Neural progenitor cell (in vitro differentiated cells): Measurements from ENCODE around the gene SPAG9. TPM values are rescaled to one million over a fixed set of nuclear protein-coding genes. Genes with fewer than 3 reads are reported as not detected.
A peak's percentile ranks its signal among the peaks of the same experiment; 100 is the strongest.

Experiments used
- DNase-seq: peaks from one replicate; pipeline ENCODE4 v3.0.0-alpha.2; 2016; ENCODE audit warnings: low spot score
- H2AFZ ChIP-seq: fragments of 200-600 bp; sonication (generic); replicated peaks from 2 replicates; pipeline ENCODE4 v1.6.1; 2016; ENCODE audit warnings: antibody characterized with exemption
- H3F3A ChIP-seq: fragments of 200-600 bp; sonication (generic); 2 replicates; pipeline ENCODE4 v1.6.1; 2016; ENCODE audit warnings: antibody characterized with exemption, low read depth
- H3K27ac ChIP-seq: fragments of 200-600 bp; sonication (generic); 2 replicates; pipeline ENCODE4 v1.5.1; 2016; ENCODE audit warnings: mild to moderate bottlenecking
- H3K27me3 ChIP-seq: fragments of 200-600 bp; sonication (generic); 2 replicates; pipeline ENCODE4 v1.6.1; 2016; ENCODE audit warnings: mild to moderate bottlenecking, moderate library complexity
- H3K36me3 ChIP-seq: fragments of 200-600 bp; sonication (generic); 2 replicates; pipeline ENCODE4 v1.5.1; 2016
- H3K4me1 ChIP-seq: fragments of 200-600 bp; sonication (generic); 2 replicates; pipeline ENCODE4 v1.6.1; 2016; ENCODE audit warnings: mixed run types
- H3K4me2 ChIP-seq: fragments of 200-600 bp; sonication (generic); 2 replicates; pipeline ENCODE4 v1.6.1; 2016
- H3K4me3 ChIP-seq: fragments of 200-600 bp; sonication (generic); 2 replicates; pipeline ENCODE4 v1.5.1; 2016
- H3K79me2 ChIP-seq: fragments of 200-600 bp; sonication (generic); 2 replicates; pipeline ENCODE4 v1.6.1; 2016; ENCODE audit warnings: low read depth
- H3K9ac ChIP-seq: fragments of 200-600 bp; sonication (generic); 2 replicates; pipeline ENCODE4 v1.6.1; 2016
- H3K9me3 ChIP-seq: fragments of 200-600 bp; sonication (generic); 2 replicates; pipeline ENCODE4 v1.5.1; 2016; ENCODE audit warnings: low read depth
- H4K20me1 ChIP-seq: fragments of 200-600 bp; sonication (generic); 2 replicates; pipeline ENCODE4 v1.6.1; 2016; ENCODE audit warnings: low read depth
- H3K27ac Mint-ChIP-seq: 3 replicates; pipeline ENCODE4 v1.8.0; 2021; ENCODE audit warnings: mixed read lengths
- H3K27me3 Mint-ChIP-seq: 2 replicates; pipeline ENCODE4 v1.8.0; 2022; ENCODE audit warnings: low read depth, mild to moderate bottlenecking, inconsistent platforms, moderate library complexity, mixed read lengths; ENCODE audit not compliant: insufficient read depth
- H3K36me3 Mint-ChIP-seq: 3 replicates; pipeline ENCODE4 v1.8.0; 2021; ENCODE audit warnings: mixed read lengths
- H3K4me1 Mint-ChIP-seq: 3 replicates; pipeline ENCODE4 v1.8.0; 2021; ENCODE audit warnings: mixed read lengths
- H3K4me3 Mint-ChIP-seq: 3 replicates; pipeline ENCODE4 v1.8.0; 2021; ENCODE audit warnings: mild to moderate bottlenecking, moderate library complexity, mixed read lengths
- H3K9me3 Mint-ChIP-seq: 3 replicates; pipeline ENCODE4 v1.8.0; 2020; ENCODE audit warnings: mixed read lengths
- CTCF ChIP-seq: fragments of 200-600 bp; sonication (generic); IDR thresholded peaks from 2 replicates; pipeline ENCODE4 v1.5.1; 2017; ENCODE audit warnings: antibody characterized with exemption, mild to moderate bottlenecking
- EZH2 ChIP-seq: fragments of 200-600 bp; sonication (generic); IDR thresholded peaks from 2 replicates; pipeline ENCODE4 v1.6.1; 2017; ENCODE audit warnings: antibody characterized with exemption, mild to moderate bottlenecking, moderate library complexity
- EZH2phosphoT487 ChIP-seq: fragments of 200-600 bp; sonication (generic); IDR thresholded peaks from 2 replicates; pipeline ENCODE4 v1.6.1; 2017; ENCODE audit warnings: antibody characterized with exemption
- total RNA-seq: library from RNA; depleted of rRNA; stranded (reverse); fragments of >200 nt; gene quantifications from 2 replicates; pipeline ENCODE4 v1.2.3, GENCODE V29; 2015; ENCODE audit warnings: low replicate concordance

SPAG9 gene
- total RNA-seq, 1 donor from 2014 or later, result 99.5 TPM

- Histone ChIP-seq H3K9me3 (no peaks in the 10 kb centered on the region), H2AFZ (no peak overlapping the region), H3K79me2 (peaks cover 54% of the 10 kb centered on the region), H3F3A (peaks cover 15% of the 10 kb centered on the region), H3K36me3 (no peaks in the 10 kb centered on the region), H3K9ac (no peak overlapping the region), H3K27me3 (no peaks in the 10 kb centered on the region), H3K4me1 (peaks cover 19% of the 10 kb centered on the region), H3K4me2 (no peak overlapping the region), H3K4me3 (no peak overlapping the region), H4K20me1 (no peaks in the 10 kb centered on the region), H3K27ac (no peak overlapping the region)
- no peaks in the 10 kb centered on the region for H3K9me3 Mint-ChIP-seq
- H3K27ac Mint-ChIP-seq, result no peak overlapping the region
- no peaks in the 10 kb centered on the region for H3K27me3 Mint-ChIP-seq
- H3K36me3 Mint-ChIP-seq, result no peaks in the 10 kb centered on the region
- peaks cover 15% of the 10 kb centered on the region for H3K4me1 Mint-ChIP-seq
- DNase-seq, result no peak
- H3K4me3 Mint-ChIP-seq, result no peak overlapping the region
- no peak for TF ChIP-seq EZH2
- TF ChIP-seq EZH2phosphoT487, result no peak
- TF ChIP-seq CTCF, result no peak
Observed at GRCh38 chr17:51059781-51060180, 60.9 kb downstream of the SPAG9 start.

GRCh38 chr17:51057534-51057933 lies 63.1 kb downstream of the SPAG9 start:
- peaks cover 15% of the 10 kb centered on the region for H3F3A ChIP-seq
- no peak for DNase-seq
- Mint-ChIP-seq H3K36me3 (no peaks in the 10 kb centered on the region), H3K4me3 (no peak overlapping the region), H3K9me3 (no peaks in the 10 kb centered on the region), H3K27me3 (no peaks in the 10 kb centered on the region), H3K27ac (peak overlapping the region; percentile 15), H3K4me1 (peaks cover 15% of the 10 kb centered on the region)
- H3K4me3 ChIP-seq, result no peak overlapping the region
- no peaks in the 10 kb centered on the region for H3K36me3 ChIP-seq
- peak overlapping the region; percentile 79 for H3K27ac ChIP-seq
- TF ChIP-seq EZH2phosphoT487 (no peak), EZH2 (no peak), CTCF (no peak)
- no peaks in the 10 kb centered on the region for H4K20me1 ChIP-seq
- no peak overlapping the region for H3K9ac ChIP-seq
- no peak overlapping the region for H2AFZ ChIP-seq
- H3K4me1 ChIP-seq, result peaks cover 19% of the 10 kb centered on the region
- H3K4me2 ChIP-seq, result peak overlapping the region; percentile 52
- H3K79me2 ChIP-seq, result peaks cover 34% of the 10 kb centered on the region
- no peaks in the 10 kb centered on the region for H3K27me3 ChIP-seq
- no peaks in the 10 kb centered on the region for H3K9me3 ChIP-seq

GRCh38 chr17:51056813-51057510 lies 63.7 kb downstream of the SPAG9 start:
- Histone ChIP-seq H3K27me3 (no peaks in the 10 kb centered on the region), H3K4me1 (peaks cover 22% of the 10 kb centered on the region), H4K20me1 (no peaks in the 10 kb centered on the region), H2AFZ (no peak overlapping the region), H3K36me3 (no peaks in the 10 kb centered on the region), H3K9me3 (no peaks in the 10 kb centered on the region), H3F3A (peaks cover 15% of the 10 kb centered on the region), H3K4me2 (peak overlapping the region; percentile 52), H3K79me2 (peaks cover 29% of the 10 kb centered on the region), H3K27ac (peak overlapping the region; percentile 79), H3K4me3 (no peak overlapping the region), H3K9ac (no peak overlapping the region)
- Mint-ChIP-seq H3K27ac (peak overlapping the region; percentile 15), H3K36me3 (no peaks in the 10 kb centered on the region), H3K27me3 (no peaks in the 10 kb centered on the region), H3K4me3 (no peak overlapping the region), H3K4me1 (peaks cover 19% of the 10 kb centered on the region), H3K9me3 (no peaks in the 10 kb centered on the region)
- TF ChIP-seq CTCF (peak; percentile 76), EZH2 (no peak), EZH2phosphoT487 (no peak)
- peak; percentile 68 for DNase-seq
